ENCODE results near the gene RSPH10B.
"Not testable (repeated sequence)": the region's sequence is repeated elsewhere in the genome, so short reads cannot be mapped to it uniquely, and the experiment has no call there.

- not testable (repeated sequence) for TF ChIP-seq CTCF (IDR thresholded peaks at IDR 0.05); POLR2AphosphoS5 (IDR thresholded peaks at IDR 0.05; ENCODE audit: low read depth, low read length); TCF7L2 (IDR thresholded peaks at IDR 0.05; ENCODE audit: low read depth, low read length)
These were observed 39.2 kb downstream of the RSPH10B start for GRCh38 chr7:5931250-5931649.

All from Panc1 (cell line).